GM06990 (cell line): ENCODE results near the gene APBB3.

Experiments used
- DNase-seq: peaks from one replicate; pipeline ENCODE4 v3.0.0-alpha.2; 2011; ENCODE audit not compliant: insufficient read length; ENCODE audit errors: extremely low read depth
- H3K27me3 ChIP-seq: replicated peaks from 2 replicates; pipeline ENCODE4 v1.6.0; 2011; ENCODE audit warnings: low read length; ENCODE audit not compliant: control insufficient read depth, insufficient read depth
- H3K36me3 ChIP-seq: 2 replicates; pipeline ENCODE4 v1.5.1; 2011; ENCODE audit warnings: low read length; ENCODE audit not compliant: control insufficient read depth, insufficient read depth
- H3K4me3 ChIP-seq: replicated peaks from 2 replicates; pipeline ENCODE4 v1.5.1; 2011; ENCODE audit warnings: low read depth, mild to moderate bottlenecking, control low read depth, low read length
- TF ChIP-seq, protein P1 (sequence below): IDR thresholded peaks from 2 replicates; pipeline ENCODE4 v1.5.1; 2011; ENCODE audit warnings: low read length, control low read depth, mild to moderate bottlenecking, inconsistent platforms; ENCODE audit not compliant: insufficient read depth, poor library complexity, severe bottlenecking

APBB3 gene

DNA sequence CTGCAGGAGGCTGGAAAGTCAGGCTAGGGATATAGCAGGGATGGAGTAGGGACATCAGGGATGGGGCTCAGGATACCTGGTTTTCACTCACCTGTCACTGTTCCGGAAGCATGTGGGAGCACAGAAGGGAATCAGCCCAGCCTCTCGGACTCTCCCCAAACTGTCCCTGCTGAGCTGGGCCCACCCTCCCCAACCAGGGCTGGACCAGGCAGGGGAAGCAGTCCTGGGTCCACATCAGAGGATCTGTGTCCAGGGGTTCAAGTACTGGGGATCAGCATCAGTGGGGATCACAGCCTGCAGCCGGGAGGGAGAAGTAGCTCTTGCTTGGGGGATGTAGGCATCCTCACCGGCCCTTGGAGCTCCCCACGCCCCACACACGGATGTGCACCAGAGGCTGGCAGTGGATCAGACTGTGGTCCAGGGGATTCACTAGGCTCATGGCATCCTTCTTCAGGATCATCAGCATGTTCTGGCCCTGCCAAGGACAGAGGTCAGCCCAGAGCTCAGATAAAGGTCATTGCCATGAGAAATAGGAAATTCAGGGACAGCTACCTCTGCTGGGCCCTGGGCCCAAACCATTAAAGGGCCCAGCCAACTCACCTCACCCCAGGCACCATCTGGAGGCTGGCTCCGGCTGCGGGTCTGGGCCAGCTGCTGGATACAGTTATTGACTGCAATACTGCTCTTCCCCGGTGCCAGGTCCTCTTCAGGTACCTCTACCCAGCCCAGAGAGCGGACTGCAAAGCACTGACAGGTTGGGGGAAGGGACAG, 2.5 kb downstream of the APBB3 start:
- no peak for DNase-seq
- TF ChIP-seq, protein P1, sequence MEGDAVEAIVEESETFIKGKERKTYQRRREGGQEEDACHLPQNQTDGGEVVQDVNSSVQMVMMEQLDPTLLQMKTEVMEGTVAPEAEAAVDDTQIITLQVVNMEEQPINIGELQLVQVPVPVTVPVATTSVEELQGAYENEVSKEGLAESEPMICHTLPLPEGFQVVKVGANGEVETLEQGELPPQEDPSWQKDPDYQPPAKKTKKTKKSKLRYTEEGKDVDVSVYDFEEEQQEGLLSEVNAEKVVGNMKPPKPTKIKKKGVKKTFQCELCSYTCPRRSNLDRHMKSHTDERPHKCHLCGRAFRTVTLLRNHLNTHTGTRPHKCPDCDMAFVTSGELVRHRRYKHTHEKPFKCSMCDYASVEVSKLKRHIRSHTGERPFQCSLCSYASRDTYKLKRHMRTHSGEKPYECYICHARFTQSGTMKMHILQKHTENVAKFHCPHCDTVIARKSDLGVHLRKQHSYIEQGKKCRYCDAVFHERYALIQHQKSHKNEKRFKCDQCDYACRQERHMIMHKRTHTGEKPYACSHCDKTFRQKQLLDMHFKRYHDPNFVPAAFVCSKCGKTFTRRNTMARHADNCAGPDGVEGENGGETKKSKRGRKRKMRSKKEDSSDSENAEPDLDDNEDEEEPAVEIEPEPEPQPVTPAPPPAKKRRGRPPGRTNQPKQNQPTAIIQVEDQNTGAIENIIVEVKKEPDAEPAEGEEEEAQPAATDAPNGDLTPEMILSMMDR = no peak
- no peaks in the 10 kb centered on the region for H3K27me3 ChIP-seq
- H3K36me3 ChIP-seq = peaks cover 11% of the 10 kb centered on the region
- H3K4me3 ChIP-seq = no peak overlapping the region

DNA sequence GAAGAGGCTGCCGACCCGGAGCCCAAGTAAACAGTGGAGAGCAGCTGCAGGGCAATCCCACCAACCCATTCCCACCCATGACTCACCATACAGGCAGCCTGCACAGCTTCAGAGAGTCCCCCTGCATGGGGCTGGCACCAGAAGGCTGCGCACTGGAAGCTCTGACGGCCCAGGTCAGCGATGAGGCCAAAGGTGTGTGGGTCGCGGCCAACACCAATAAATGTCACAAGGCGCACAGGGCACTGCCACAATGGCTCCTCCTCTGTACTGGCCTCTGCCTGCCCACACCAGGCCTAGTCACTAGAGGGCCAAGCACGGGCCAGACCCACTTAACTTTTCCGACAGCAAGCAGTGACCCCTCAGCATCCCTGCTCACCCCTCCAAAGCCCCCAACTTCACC, 4.2 kb downstream of the APBB3 start:
- peaks cover 7% of the 10 kb centered on the region; the same call in 1 of the 2 replicates for H3K36me3 ChIP-seq
- no peak overlapping the region for H3K4me3 ChIP-seq
- TF ChIP-seq, protein P1 = no peak
- no peak for DNase-seq
- H3K27me3 ChIP-seq = no peaks in the 10 kb centered on the region

DNA sequence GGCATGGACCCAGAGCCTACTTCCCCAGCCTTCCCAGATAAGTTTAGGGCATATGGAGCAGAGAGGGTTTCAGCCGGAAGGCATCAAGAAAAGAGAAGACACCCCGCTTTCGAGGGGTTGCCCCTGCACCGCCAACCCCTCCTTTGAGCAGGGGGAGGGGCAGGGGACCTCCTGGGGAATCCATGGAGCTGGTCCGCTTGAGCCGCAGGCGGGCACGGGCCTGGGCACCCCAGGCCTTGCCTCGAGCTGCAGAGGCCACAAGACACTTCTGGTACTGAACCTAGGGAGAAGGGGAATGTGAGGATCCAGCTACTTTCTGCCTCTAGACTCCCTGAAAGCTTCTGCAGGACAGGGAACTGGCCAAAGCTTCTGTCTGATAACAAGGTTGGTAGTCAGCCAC, 5.9 kb downstream of the APBB3 start:
- no peak for DNase-seq
- TF ChIP-seq, protein P1 = no peak
- peaks cover 9% of the 10 kb centered on the region for H3K36me3 ChIP-seq
- no peaks in the 10 kb centered on the region for H3K27me3 ChIP-seq
- H3K4me3 ChIP-seq = no peak overlapping the region

DNA sequence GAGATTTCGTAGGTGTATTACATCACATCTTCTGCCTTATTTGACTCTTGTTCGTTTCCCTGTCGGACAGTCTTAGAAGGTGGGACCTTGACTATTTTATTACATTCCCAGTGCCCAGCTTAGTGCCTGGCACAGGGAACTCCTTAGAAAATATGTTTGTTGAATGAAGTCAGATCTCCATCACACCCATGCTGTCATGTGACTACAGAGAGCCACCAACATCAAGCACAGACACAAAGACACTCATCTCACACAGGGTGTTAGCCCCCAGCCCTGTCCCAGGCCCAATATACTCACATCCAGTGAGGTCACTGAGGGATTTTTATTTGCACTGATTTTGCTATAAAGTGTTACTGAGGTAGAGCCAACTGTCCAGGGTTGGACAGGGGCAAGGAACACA, 6.4 kb downstream of the APBB3 start:
- Histone ChIP-seq H3K36me3 (peaks cover 9% of the 10 kb centered on the region), H3K4me3 (peak overlapping the region; percentile 90), H3K27me3 (no peaks in the 10 kb centered on the region)
- TF ChIP-seq, protein P1 = no peak
- no peak for DNase-seq

DNA sequence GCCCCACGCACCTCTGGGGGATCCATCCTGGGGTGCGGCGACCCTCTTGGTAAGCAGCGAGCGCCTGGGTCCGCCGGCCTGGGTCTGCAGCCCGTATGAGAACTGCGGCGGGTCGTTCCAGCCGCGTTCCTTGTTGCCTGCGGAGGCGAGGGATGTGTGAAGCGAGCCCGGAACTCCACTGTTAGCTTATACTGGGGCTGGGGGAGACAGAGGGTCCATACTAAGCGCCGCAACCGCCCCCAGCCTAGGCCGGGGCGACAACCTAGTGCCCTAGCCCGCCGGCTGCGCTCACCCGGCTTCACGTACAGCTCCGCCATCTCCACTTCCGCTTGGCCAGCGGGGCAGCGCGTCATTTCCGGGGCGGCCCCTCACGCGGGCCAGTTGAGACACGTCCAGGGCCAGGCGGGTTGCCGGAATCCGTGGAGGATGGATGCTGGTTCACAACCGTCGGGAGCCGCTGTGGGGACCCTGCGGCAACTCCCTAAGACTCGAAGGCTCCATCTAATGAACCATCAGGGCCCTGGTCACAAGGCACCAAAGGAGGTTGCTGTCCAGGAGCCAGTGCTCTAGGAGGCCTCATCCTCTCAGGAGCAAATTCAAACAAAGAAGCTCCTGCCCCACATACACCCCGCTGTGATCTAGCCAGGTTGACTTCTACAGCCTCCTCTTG, 7.1 kb downstream of the APBB3 start, which contains the start of gene SRA1:
Gene SRA1 (minus strand): TSS at position 338 of the 670 bp plus-strand sequence. CDS start 21 bp downstream, at position 317.
- Histone ChIP-seq H3K36me3 (peaks cover 9% of the 10 kb centered on the region), H3K4me3 (peak within 1 kb of the TSS; percentile 90), H3K27me3 (no peaks in the 10 kb centered on the region)
- peak; percentile 92 for DNase-seq
- TF ChIP-seq, protein P1 = no peak
